Mammary epithelial cell (primary cell): ENCODE data around the gene RPL7A.

Experiments used
- CTCF ChIP-seq, 2 donors: IDR thresholded peaks in 1 of 2; conservative IDR thresholded peaks in 1 of 2; 2 replicates each; pipeline ENCODE4 v1.5.1; 2011 to 2012; ENCODE audit warnings: inconsistent platforms in 2 of 2, low read length in 2 of 2, mild to moderate bottlenecking in 2 of 2, control low read depth in 1 of 2, low read depth in 1 of 2; ENCODE audit not compliant: insufficient read depth in 1 of 2; ENCODE audit errors: extremely low read depth in 1 of 2
- EZH2 ChIP-seq: IDR thresholded peaks from 2 replicates; pipeline ENCODE4 v1.6.1; 2012; ENCODE audit warnings: low read length, inconsistent platforms, borderline replicate concordance

- TF ChIP-seq CTCF (conservative IDR thresholded peaks at IDR 0.05 in 1 of 2, IDR thresholded peaks at IDR 0.05 in 1 of 2; ENCODE audit: extremely low read depth in 1 of 2, insufficient read depth in 1 of 2, low read depth in 1 of 2, low read length in 2 of 2) (no peak), EZH2 (no peak)
These were observed 46.8 kb downstream of the RPL7A start for GRCh38 chr9:133394687-133395271.
